WTC11 (cell line): ENCODE measurements around the gene SLC25A11. TPM values are rescaled to one million over a fixed set of nuclear protein-coding genes. Genes with fewer than 3 reads are reported as not detected.

Experiments used
- ATAC-seq: fragments of 200-7000 bp; cut with Tn5 transposase; 2 replicates; pipeline ENCODE4 v1.10.0; 2021; ENCODE audit warnings: mild to moderate bottlenecking, moderate library complexity
- CTCF ChIA-PET: fragments of 300-600 bp; sonication (Branson Sonifier 250); formaldehyde crosslinking; loops from one replicate; lab custom pipeline; 2021; ENCODE audit warnings: antibody characterized with exemption; lab: Charles Lee
- POLR2A ChIA-PET: fragments of 350-600 bp; sonication (Branson Sonifier 250); formaldehyde crosslinking; loops from one replicate; lab custom pipeline; 2021; ENCODE audit warnings: antibody characterized with exemption; lab: Charles Lee
- DNase-seq: peaks from one replicate; pipeline ENCODE4 v3.0.0; 2021; ENCODE audit warnings: low spot score
- H3K27ac Mint-ChIP-seq: 2 replicates; pipeline ENCODE4 v1.8.0; 2021; ENCODE audit warnings: mixed read lengths
- H3K27me3 Mint-ChIP-seq: 2 replicates; pipeline ENCODE4 v1.8.0; 2021; ENCODE audit warnings: low read depth, mild to moderate bottlenecking, moderate library complexity, mixed read lengths
- H3K36me3 Mint-ChIP-seq: 2 replicates; pipeline ENCODE4 v1.8.0; 2021; ENCODE audit warnings: mixed read lengths
- H3K4me1 Mint-ChIP-seq: 2 replicates; pipeline ENCODE4 v1.8.0; 2022; ENCODE audit warnings: mixed read lengths
- H3K4me3 Mint-ChIP-seq: 2 replicates; pipeline ENCODE4 v1.8.0; 2021; ENCODE audit warnings: mild to moderate bottlenecking, moderate library complexity, mixed read lengths
- H3K9me3 Mint-ChIP-seq: 2 replicates; pipeline ENCODE4 v1.8.0; 2021; ENCODE audit warnings: mixed read lengths
- AFF4 ChIP-seq: sonication (generic); formaldehyde crosslinking; IDR thresholded peaks from 2 replicates; pipeline ENCODE4 v1.8.1; 2023; ENCODE audit warnings: mild to moderate bottlenecking, missing genetic modification reagents, borderline replicate concordance
- ATF6 ChIP-seq: sonication (generic); formaldehyde crosslinking; IDR thresholded peaks from 2 replicates; pipeline ENCODE4 v1.8.1; 2023; ENCODE audit warnings: mild to moderate bottlenecking, missing genetic modification reagents
- CREB1 ChIP-seq: sonication (generic); formaldehyde crosslinking; IDR thresholded peaks from 2 replicates; pipeline ENCODE4 v1.8.0; 2023; ENCODE audit warnings: mild to moderate bottlenecking, missing genetic modification reagents
- E2F4 ChIP-seq: sonication (generic); formaldehyde crosslinking; IDR thresholded peaks from 2 replicates; pipeline ENCODE4 v1.8.1; 2022; ENCODE audit warnings: low read depth, mild to moderate bottlenecking, moderate library complexity, missing genetic modification reagents, borderline replicate concordance
- EMX1 ChIP-seq: fragments of 250-450 bp; sonication (Bioruptor Pico); IDR thresholded peaks from 2 replicates; pipeline ENCODE4 v1.8.0; 2021; ENCODE audit warnings: mild to moderate bottlenecking
- ETV6 ChIP-seq: sonication (generic); formaldehyde crosslinking; IDR thresholded peaks from 2 replicates; pipeline ENCODE4 v1.8.1; 2022; ENCODE audit warnings: mild to moderate bottlenecking, missing genetic modification reagents
- FOXP4 ChIP-seq: sonication (generic); formaldehyde crosslinking; IDR thresholded peaks from 2 replicates; pipeline ENCODE4 v1.8.0; 2022; ENCODE audit warnings: mild to moderate bottlenecking, missing genetic modification reagents
- JAZF1 ChIP-seq: fragments of 250-450 bp; sonication (Bioruptor Pico); IDR thresholded peaks from 2 replicates; pipeline ENCODE4 v1.9.0; 2021; ENCODE audit warnings: moderate library complexity, mild to moderate bottlenecking, inconsistent platforms
- NFE2L1 ChIP-seq: sonication (generic); formaldehyde crosslinking; IDR thresholded peaks from 2 replicates; pipeline ENCODE4 v1.8.1; 2023; ENCODE audit warnings: missing genetic modification reagents
- NFYB ChIP-seq: sonication (generic); formaldehyde crosslinking; conservative IDR thresholded peaks from 2 replicates; pipeline ENCODE4 v1.8.0; 2022; ENCODE audit warnings: low read depth, missing genetic modification reagents
- NR2C2 ChIP-seq: sonication (generic); formaldehyde crosslinking; IDR thresholded peaks from 2 replicates; pipeline ENCODE4 v1.8.0; 2022; ENCODE audit warnings: mild to moderate bottlenecking, missing genetic modification reagents
- OVOL2 ChIP-seq: fragments of 250-450 bp; sonication (Bioruptor Pico); IDR thresholded peaks from 2 replicates; pipeline ENCODE4 v1.9.0; 2021; ENCODE audit warnings: mild to moderate bottlenecking, borderline replicate concordance
- PRRX2 ChIP-seq: fragments of 250-450 bp; sonication (Bioruptor Pico); IDR thresholded peaks from 2 replicates; pipeline ENCODE4 v1.8.0; 2021; ENCODE audit warnings: mild to moderate bottlenecking
- RELA ChIP-seq: sonication (generic); formaldehyde crosslinking; IDR thresholded peaks from 2 replicates; pipeline ENCODE4 v1.8.1; 2022; ENCODE audit warnings: missing genetic modification reagents, mild to moderate bottlenecking, borderline replicate concordance
- SOX15 ChIP-seq: fragments of 250-450 bp; sonication (Bioruptor Pico); IDR thresholded peaks from 2 replicates; pipeline ENCODE4 v1.9.0; 2021; ENCODE audit warnings: mild to moderate bottlenecking
- TCF7 ChIP-seq: sonication (generic); formaldehyde crosslinking; IDR thresholded peaks from 2 replicates; pipeline ENCODE4 v1.8.0; 2022; ENCODE audit warnings: mild to moderate bottlenecking, low read depth, missing genetic modification reagents, moderate library complexity
- TEAD1 ChIP-seq: sonication (generic); formaldehyde crosslinking; IDR thresholded peaks from 2 replicates; pipeline ENCODE4 v1.8.0; 2022; ENCODE audit warnings: mild to moderate bottlenecking, missing genetic modification reagents
- ZSCAN18 ChIP-seq: fragments of 250-450 bp; sonication (Bioruptor Pico); IDR thresholded peaks from 2 replicates; pipeline ENCODE4 v2.1.2; 2022; ENCODE audit warnings: mild to moderate bottlenecking, moderate library complexity
- total RNA-seq: library from RNA; stranded (reverse); gene quantifications from 3 replicates; pipeline ENCODE4 v1.2.3, GENCODE V29; 2021
- TF ChIP-seq, protein P1 (sequence below): sonication (generic); formaldehyde crosslinking; IDR thresholded peaks from 2 replicates; pipeline ENCODE4 v1.8.1; 2022; ENCODE audit warnings: mild to moderate bottlenecking, missing genetic modification reagents, moderate library complexity, borderline replicate concordance

The SLC25A11 gene
- total RNA-seq, 1 experiment from 2014 or later, result 73.7 TPM

DNA sequence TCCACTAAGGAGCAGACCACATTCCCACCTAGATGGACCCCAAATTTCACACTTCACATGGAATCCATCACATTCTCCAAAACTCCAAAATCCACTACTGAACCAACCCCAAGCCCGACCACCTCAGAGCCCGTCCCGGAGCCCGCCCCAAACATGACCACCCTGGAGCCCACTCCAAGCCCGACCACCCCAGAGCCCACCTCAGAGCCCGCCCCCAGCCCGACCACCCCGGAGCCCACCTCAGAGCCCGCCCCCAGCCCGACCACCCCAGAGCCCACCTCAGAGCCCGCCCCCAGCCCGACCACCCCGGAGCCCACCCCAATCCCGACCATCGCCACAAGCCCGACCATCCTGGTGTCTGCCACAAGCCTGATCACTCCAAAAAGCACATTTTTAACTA, 6.2 kb downstream of the SLC25A11 start:
- POLR2A ChIA-PET, result no interaction called here
- Mint-ChIP-seq H3K4me1 (peaks cover 13% of the 10 kb centered on the region), H3K27ac (no peak overlapping the region), H3K27me3 (no peaks in the 10 kb centered on the region), H3K4me3 (no peak overlapping the region), H3K9me3 (no peaks in the 10 kb centered on the region), H3K36me3 (peaks cover 22% of the 10 kb centered on the region)
- ATAC-seq, result no peak
- no peak for DNase-seq
- no peak for TF ChIP-seq RELA
- TF ChIP-seq EMX1, result no peak
- no peak for TF ChIP-seq OVOL2 (CRISPR knock-in tag)
- TF ChIP-seq JAZF1, result no peak
- TF ChIP-seq TEAD1 (CRISPR knock-in tag), result no peak
- no peak for TF ChIP-seq SOX15 (CRISPR knock-in tag)
- no peak for TF ChIP-seq PRRX2 (CRISPR knock-in tag)
- no peak for TF ChIP-seq TCF7 (CRISPR knock-in tag)
- no peak for TF ChIP-seq NR2C2 (CRISPR knock-in tag)
- no peak for TF ChIP-seq E2F4 (CRISPR knock-in tag)
- no peak for TF ChIP-seq NFE2L1
- TF ChIP-seq AFF4, result no peak
- TF ChIP-seq ATF6 (CRISPR knock-in tag), result no peak
- TF ChIP-seq NFYB, result no peak
- no peak for TF ChIP-seq FOXP4 (CRISPR knock-in tag)
- TF ChIP-seq ZSCAN18 (CRISPR knock-in tag), result no peak
- TF ChIP-seq CREB1 (CRISPR knock-in tag), result no peak
- CTCF ChIA-PET, result interaction anchor here (0.5 to 3.3 kb wide), 10 partner anchors 10 to 129 kb away, joined by 3 to 39 read pairs (median 5); partner anchors contain the start of genes CAMTA2, CHRNE and SPAG7

- Mint-ChIP-seq H3K27ac (no peak overlapping the region), H3K27me3 (no peaks in the 10 kb centered on the region), H3K36me3 (peaks cover 13% of the 10 kb centered on the region), H3K4me1 (peaks cover 9% of the 10 kb centered on the region), H3K4me3 (no peak overlapping the region), H3K9me3 (no peaks in the 10 kb centered on the region)
- ATAC-seq (no peak), DNase-seq (no peak)
- ChIA-PET POLR2A (interaction anchor here (1.0 kb wide), 1 partner anchor 23 kb away, joined by 4 read pairs; no protein-coding TSS in a partner anchor), CTCF (interaction anchor here (0.9 to 3.3 kb wide), 2 partner anchors 13 to 24 kb away, joined by 4 to 39 read pairs; no protein-coding TSS in a partner anchor)
- TF ChIP-seq, protein P1, sequence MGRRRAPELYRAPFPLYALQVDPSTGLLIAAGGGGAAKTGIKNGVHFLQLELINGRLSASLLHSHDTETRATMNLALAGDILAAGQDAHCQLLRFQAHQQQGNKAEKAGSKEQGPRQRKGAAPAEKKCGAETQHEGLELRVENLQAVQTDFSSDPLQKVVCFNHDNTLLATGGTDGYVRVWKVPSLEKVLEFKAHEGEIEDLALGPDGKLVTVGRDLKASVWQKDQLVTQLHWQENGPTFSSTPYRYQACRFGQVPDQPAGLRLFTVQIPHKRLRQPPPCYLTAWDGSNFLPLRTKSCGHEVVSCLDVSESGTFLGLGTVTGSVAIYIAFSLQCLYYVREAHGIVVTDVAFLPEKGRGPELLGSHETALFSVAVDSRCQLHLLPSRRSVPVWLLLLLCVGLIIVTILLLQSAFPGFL, result no peak
- no peak for TF ChIP-seq ETV6 (CRISPR knock-in tag)
Measured at GRCh38 chr17:4932756-4933155, 7.1 kb downstream of the SLC25A11 start.
